Keratinocyte (primary cell): ENCODE data around the gene NLRP6. TPM values are rescaled to one million over a fixed set of nuclear protein-coding genes. Genes with fewer than 3 reads are reported as not detected.

Experiments
- DNase-seq: peaks from one replicate; pipeline ENCODE4 v3.0.0-alpha.2; 2011; ENCODE audit warnings: low read depth, missing footprints, low spot score
- FAIRE-seq: peaks from 2 replicates; lab custom pipeline; 2011; peaks lifted over from hg19 to GRCh38; lab: Jason Lieb, UNC
- H2AFZ ChIP-seq: 2 replicates; pipeline ENCODE4 v1.6.0; 2012; ENCODE audit warnings: low read length, control low read depth, inconsistent platforms; ENCODE audit not compliant: control insufficient read depth
- H3K27ac ChIP-seq: 2 replicates; pipeline ENCODE4 v1.5.1; 2011; ENCODE audit warnings: low read length; ENCODE audit not compliant: control insufficient read depth, insufficient read depth
- H3K27me3 ChIP-seq: 3 replicates; pipeline ENCODE4 v1.6.0; 2011; ENCODE audit warnings: low read length; ENCODE audit not compliant: control insufficient read depth, insufficient read depth; ENCODE audit errors: extremely low read depth
- H3K36me3 ChIP-seq, 2 experiments: 2 replicates in 1 of 2; 3 replicates in 1 of 2; pipeline ENCODE4 v1.5.1; 2011; ENCODE audit warnings: low read length in 2 of 2, mild to moderate bottlenecking in 1 of 2; ENCODE audit not compliant: control insufficient read depth in 2 of 2, insufficient read depth in 2 of 2; ENCODE audit errors: extremely low read depth in 1 of 2
- H3K4me1 ChIP-seq: 3 replicates; pipeline ENCODE4 v1.5.1; 2011; ENCODE audit warnings: low read length; ENCODE audit not compliant: control insufficient read depth, insufficient read depth; ENCODE audit errors: extremely low read depth
- H3K4me2 ChIP-seq: 3 replicates; pipeline ENCODE4 v1.6.0; 2011; ENCODE audit warnings: low read depth, low read length; ENCODE audit not compliant: control insufficient read depth, insufficient read depth; ENCODE audit errors: extremely low read depth
- H3K4me3 ChIP-seq, 3 experiments: fragments of 200-600 bp in 1 of 3; sonication (generic) in 1 of 3; 2 replicates in 2 of 3; 3 replicates in 1 of 3; pipeline ENCODE4 v1.5.1; 2011 to 2016; ENCODE audit warnings: low read length in 3 of 3, mild to moderate bottlenecking in 3 of 3, control low read depth in 2 of 3, inconsistent platforms in 1 of 3, low read depth in 1 of 3, mixed read lengths in 1 of 3, mixed run types in 1 of 3, moderate library complexity in 1 of 3; ENCODE audit not compliant: control insufficient read depth in 2 of 3, insufficient read depth in 2 of 3; ENCODE audit errors: extremely low read depth in 1 of 3
- H3K79me2 ChIP-seq: 2 replicates; pipeline ENCODE4 v1.6.0; 2012; ENCODE audit warnings: low read length; ENCODE audit not compliant: control insufficient read depth, insufficient read depth
- H3K9ac ChIP-seq: 3 replicates; pipeline ENCODE4 v1.6.0; 2011; ENCODE audit warnings: low read length; ENCODE audit not compliant: control insufficient read depth, insufficient read depth; ENCODE audit errors: extremely low read depth
- H3K9me1 ChIP-seq: 3 replicates; pipeline ENCODE4 v1.6.0; 2011; ENCODE audit warnings: low read length; ENCODE audit not compliant: control insufficient read depth, insufficient read depth; ENCODE audit errors: extremely low read depth
- H3K9me3 ChIP-seq: 2 replicates; pipeline ENCODE4 v1.5.1; 2012; ENCODE audit warnings: low read depth, low read length; ENCODE audit not compliant: control insufficient read depth
- H4K20me1 ChIP-seq: 3 replicates; pipeline ENCODE4 v1.6.0; 2011; ENCODE audit warnings: low read length; ENCODE audit not compliant: control insufficient read depth, insufficient read depth; ENCODE audit errors: extremely low read depth
- CTCF ChIP-seq, 3 experiments: IDR thresholded peaks in 1 of 3; conservative IDR thresholded peaks in 1 of 3; optimal IDR thresholded peaks in 1 of 3; 2 replicates in 2 of 3; 3 replicates in 1 of 3; pipeline versions ENCODE3 to v1.5.1; 2011; ENCODE audit warnings: low read length in 3 of 3, mild to moderate bottlenecking in 3 of 3, moderate library complexity in 2 of 3, control low read depth in 1 of 3, inconsistent platforms in 1 of 3; ENCODE audit not compliant: insufficient read depth in 2 of 3; ENCODE audit errors: extremely low read depth in 1 of 3
- EZH2 ChIP-seq: IDR thresholded peaks from one replicate; pipeline ENCODE4 v1.6.1; 2012; ENCODE audit warnings: inconsistent platforms, mild to moderate bottlenecking, low read length, moderate library complexity
- dilution Hi-C: fragments of 300-500 bp; cut with MboI; formaldehyde crosslinking; loops from one replicate; pipeline ENCODE4 v1.7.0; 2020; ENCODE audit warnings: low sequenced_read_pairs; ENCODE audit not compliant: extremely low pct_ligation_motif_present
- polyA plus RNA-seq, 5 experiments: library from polyadenylated mRNA; depleted of rRNA in 3 of 5; stranded (reverse) in 3 of 5; stranded (forward) in 1 of 5; unstranded in 1 of 5; fragments of >200 nt; gene quantifications; 1 replicate in 1 of 5; 2 replicates in 3 of 5; 3 replicates in 1 of 5; pipeline versions ENCODE4 v1.2.1 to v1.2.3, GENCODE V29; 2011 to 2012; ENCODE audit warnings: missing spikeins in 2 of 5, low read depth in 1 of 5, low replicate concordance in 1 of 5

Gene NLRP6
- polyA plus RNA-seq, 1 donor (not counting 4 experiments of a cell fraction or from before 2014, with no cell fraction given), result not detected

GRCh38 chr11:244376-244775 lies 33.8 kb upstream of the NLRP6 start:
- H4K20me1 ChIP-seq, result no peaks in the 10 kb centered on the region
- H3K4me1 ChIP-seq, result no peaks in the 10 kb centered on the region
- H3K27me3 ChIP-seq, result no peaks in the 10 kb centered on the region
- peaks cover 34% of the 10 kb centered on the region for H3K79me2 ChIP-seq
- no peaks in the 10 kb centered on the region for H3K9me1 ChIP-seq
- no peak overlapping the region for H3K9ac ChIP-seq
- no peak overlapping the region for H2AFZ ChIP-seq
- no peak overlapping the region for H3K27ac ChIP-seq
- dilution Hi-C loops, result no loop called here
- TF ChIP-seq CTCF (optimal IDR thresholded peaks at IDR 0.05 in 1 of 3, IDR thresholded peaks at IDR 0.05 in 1 of 3, conservative IDR thresholded peaks at IDR 0.05 in 1 of 3; ENCODE audit: extremely low read depth in 1 of 3, insufficient read depth in 2 of 3, low read length in 3 of 3) (no peak), EZH2 (no peak)
- FAIRE-seq (no peak), DNase-seq (no peak)
- H3K9me3 ChIP-seq, result no peaks in the 10 kb centered on the region
- H3K36me3 ChIP-seq, result peaks cover 27 to 56% of the 10 kb centered on the region in 2 experiments
- H3K4me2 ChIP-seq, result no peak overlapping the region
- H3K4me3 ChIP-seq, result no peak overlapping the region

DNA sequence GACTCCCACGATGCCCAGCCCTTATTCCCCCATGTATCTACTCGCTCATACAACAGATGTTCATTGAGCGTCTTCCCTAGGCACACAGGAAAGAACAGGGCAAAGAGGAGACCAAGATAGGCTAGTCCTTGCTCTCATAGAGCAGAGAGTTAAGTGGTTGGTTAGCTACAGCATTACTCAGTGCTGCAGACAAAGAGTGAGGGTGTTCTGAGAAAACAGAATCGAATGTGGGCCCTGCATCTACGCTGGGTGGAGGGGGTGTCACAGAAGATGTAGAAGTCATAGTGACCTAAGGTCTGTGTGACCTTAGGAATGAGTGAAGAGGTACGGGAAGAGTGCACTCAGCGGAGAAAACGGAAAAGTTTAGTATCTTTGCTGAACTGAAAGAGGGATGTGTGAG lies 29.1 kb upstream of the NLRP6 start:
- no peaks in the 10 kb centered on the region for H3K9me1 ChIP-seq
- no peak for DNase-seq
- no peak overlapping the region for H3K27ac ChIP-seq
- no peak overlapping the region for H3K9ac ChIP-seq
- no peak overlapping the region for H3K4me2 ChIP-seq
- peaks cover 35 to 58% of the 10 kb centered on the region in 2 experiments for H3K36me3 ChIP-seq
- H3K4me1 ChIP-seq, result no peaks in the 10 kb centered on the region
- dilution Hi-C loops, result no loop called here
- H2AFZ ChIP-seq, result no peak overlapping the region
- peaks cover 4% of the 10 kb centered on the region for H3K79me2 ChIP-seq
- TF ChIP-seq CTCF (optimal IDR thresholded peaks at IDR 0.05 in 1 of 3, IDR thresholded peaks at IDR 0.05 in 1 of 3, conservative IDR thresholded peaks at IDR 0.05 in 1 of 3; ENCODE audit: extremely low read depth in 1 of 3, insufficient read depth in 2 of 3, low read length in 3 of 3) (no peak), EZH2 (no peak)
- no peaks in the 10 kb centered on the region for H3K9me3 ChIP-seq
- H3K27me3 ChIP-seq, result no peaks in the 10 kb centered on the region
- FAIRE-seq, result no peak
- no peaks in the 10 kb centered on the region for H4K20me1 ChIP-seq
- H3K4me3 ChIP-seq, result no peak overlapping the region
